PC-3 (cell line): ENCODE measurements around the gene PBLD. TPM values are rescaled to one million over a fixed set of nuclear protein-coding genes. Genes with fewer than 3 reads are reported as not detected.

Experiments
- ATAC-seq: fragments of 200-7000 bp; cut with Tn5 transposase; 2 replicates; pipeline ENCODE4 v1.9.1; 2020; ENCODE audit warnings: mild to moderate bottlenecking, moderate library complexity
- BruUV-seq: library from RNA; stranded (reverse); fragments of 400-500 nt; replicated peaks from 2 replicates; lab custom pipeline; 2021; lab: Mats Ljungman, UMichigan
- CTCF ChIA-PET: fragments of 300-600 bp; sonication (Branson Sonifier 250); formaldehyde crosslinking; loops from one replicate; lab custom pipeline; 2022; ENCODE audit warnings: antibody characterized with exemption; lab: Charles Lee
- POLR2A ChIA-PET: fragments of 300-600 bp; sonication (Branson Sonifier 250); formaldehyde crosslinking; loops from one replicate; lab custom pipeline; 2022; ENCODE audit warnings: antibody characterized with exemption; ENCODE audit not compliant: unreplicated experiment; lab: Charles Lee
- DNase-seq: peaks from one replicate; pipeline ENCODE4 v3.0.0-alpha.2; 2015
- H2AFZ ChIP-seq: fragments of 300-600 bp; sonication (generic); 2 replicates; pipeline ENCODE4 v1.6.0; 2016; ENCODE audit warnings: antibody characterized with exemption, low read length
- H3F3A ChIP-seq: fragments of 300-600 bp; sonication (generic); one replicate; pipeline ENCODE4 v1.6.0; 2017; ENCODE audit warnings: antibody characterized with exemption, low read length, control low read depth, mild to moderate bottlenecking; ENCODE audit not compliant: unreplicated experiment
- H3K27ac ChIP-seq: fragments of 300-600 bp; sonication (generic); 2 replicates; pipeline ENCODE4 v1.5.1; 2016; ENCODE audit warnings: mild to moderate bottlenecking, low read length
- H3K27me3 ChIP-seq: fragments of 300-600 bp; sonication (generic); 2 replicates; pipeline ENCODE4 v1.6.1; 2016; ENCODE audit warnings: low read length, mixed read lengths
- H3K36me3 ChIP-seq: fragments of 300-600 bp; sonication (generic); 2 replicates; pipeline ENCODE4 v1.6.1; 2016; ENCODE audit warnings: low read depth, mixed run types, low read length, mixed read lengths
- H3K4me1 ChIP-seq: fragments of 300-600 bp; sonication (generic); 2 replicates; pipeline ENCODE4 v1.5.1; 2016; ENCODE audit warnings: low read length; ENCODE audit not compliant: insufficient read depth
- H3K4me2 ChIP-seq: fragments of 300-600 bp; sonication (generic); 2 replicates; pipeline ENCODE4 v1.6.0; 2016; ENCODE audit warnings: low read length
- H3K4me3 ChIP-seq: fragments of 300-600 bp; sonication (generic); 2 replicates; pipeline ENCODE4 v1.5.1; 2016; ENCODE audit warnings: mild to moderate bottlenecking, low read length, mixed read lengths
- H3K79me2 ChIP-seq: fragments of 300-600 bp; sonication (generic); 2 replicates; pipeline ENCODE4 v1.6.1; 2017; ENCODE audit warnings: low read length, mixed read lengths
- H3K9ac ChIP-seq: fragments of 300-600 bp; sonication (generic); 2 replicates; pipeline ENCODE4 v1.6.0; 2016; ENCODE audit warnings: mild to moderate bottlenecking, low read length
- H3K9me2 ChIP-seq: fragments of 300-600 bp; sonication (generic); replicated peaks from 2 replicates; pipeline ENCODE4 v1.6.1; 2016; ENCODE audit warnings: mixed run types, low read length, mixed read lengths
- H3K9me3 ChIP-seq: fragments of 300-600 bp; sonication (generic); 2 replicates; pipeline ENCODE4 v1.6.1; 2016; ENCODE audit warnings: low read length, mixed read lengths
- H4K20me1 ChIP-seq: fragments of 300-600 bp; sonication (generic); 2 replicates; pipeline ENCODE4 v1.6.1; 2016; ENCODE audit warnings: low read length, mixed read lengths
- EZH2 ChIP-seq: fragments of 300-600 bp; sonication (generic); IDR thresholded peaks from one replicate; pipeline ENCODE4 v1.6.1; 2017; ENCODE audit warnings: antibody characterized with exemption, mild to moderate bottlenecking, low read length; ENCODE audit not compliant: unreplicated experiment
- EZH2phosphoT487 ChIP-seq: fragments of 300-600 bp; sonication (generic); IDR thresholded peaks from 2 replicates; pipeline ENCODE4 v1.6.1; 2018; ENCODE audit warnings: mild to moderate bottlenecking, antibody characterized with exemption, low read length, borderline replicate concordance
- intact Hi-C: fragments of 100-400 bp; cut with micrococcal nuclease; formaldehyde crosslinking; loops from 2 replicates; pipeline ENCODE4 v1.9.0; 2023
- total RNA-seq: library from RNA; depleted of rRNA; stranded (reverse); fragments of >200 nt; gene quantifications from 2 replicates; pipeline ENCODE4 v1.2.3, GENCODE V29; 2014
- TF ChIP-seq, protein P1 (sequence below): fragments of 300-600 bp; sonication (generic); conservative IDR thresholded peaks from 2 replicates; pipeline ENCODE4 v1.5.1; 2017; ENCODE audit warnings: antibody characterized with exemption, low read depth, mild to moderate bottlenecking, low read length

Gene PBLD
- total RNA-seq, 1 experiment from 2014 or later: 1.1 TPM

DNA sequence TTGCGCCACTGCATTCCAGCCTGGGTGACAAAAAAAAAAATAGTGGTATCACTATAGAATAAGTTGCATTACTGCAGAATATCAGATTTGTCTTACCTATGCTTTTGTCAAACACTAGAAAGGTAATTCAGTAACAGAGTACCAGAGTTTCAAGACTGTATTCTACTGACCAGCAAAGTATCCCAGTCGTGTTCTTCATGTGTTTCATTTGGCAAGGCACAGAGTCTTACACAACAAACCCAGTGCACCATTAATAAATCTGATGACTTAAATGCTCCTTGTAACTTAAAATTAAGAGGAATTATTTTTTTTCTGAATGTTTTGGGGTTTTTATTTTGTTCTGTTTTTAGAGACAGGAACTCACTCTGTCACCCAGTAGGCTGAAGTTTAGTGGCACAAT lies 34.4 kb upstream of the PBLD start:
- Histone ChIP-seq H3K27me3 (no peaks in the 10 kb centered on the region), H3K4me2 (no peak overlapping the region), H3K36me3 (peaks cover 21% of the 10 kb centered on the region), H3K9ac (no peak overlapping the region), H4K20me1 (no peaks in the 10 kb centered on the region), H2AFZ (no peak overlapping the region), H3K4me1 (no peaks in the 10 kb centered on the region), H3K9me3 (no peaks in the 10 kb centered on the region), H3K79me2 (no peaks in the 10 kb centered on the region), H3F3A (no peaks in the 10 kb centered on the region), H3K27ac (no peak overlapping the region), H3K9me2 (no peaks in the 10 kb centered on the region), H3K4me3 (no peak overlapping the region)
- ChIA-PET POLR2A (no interaction called here), CTCF (no interaction called here)
- TF ChIP-seq EZH2phosphoT487 (no peak), EZH2 (no peak)
- TF ChIP-seq, protein P1, sequence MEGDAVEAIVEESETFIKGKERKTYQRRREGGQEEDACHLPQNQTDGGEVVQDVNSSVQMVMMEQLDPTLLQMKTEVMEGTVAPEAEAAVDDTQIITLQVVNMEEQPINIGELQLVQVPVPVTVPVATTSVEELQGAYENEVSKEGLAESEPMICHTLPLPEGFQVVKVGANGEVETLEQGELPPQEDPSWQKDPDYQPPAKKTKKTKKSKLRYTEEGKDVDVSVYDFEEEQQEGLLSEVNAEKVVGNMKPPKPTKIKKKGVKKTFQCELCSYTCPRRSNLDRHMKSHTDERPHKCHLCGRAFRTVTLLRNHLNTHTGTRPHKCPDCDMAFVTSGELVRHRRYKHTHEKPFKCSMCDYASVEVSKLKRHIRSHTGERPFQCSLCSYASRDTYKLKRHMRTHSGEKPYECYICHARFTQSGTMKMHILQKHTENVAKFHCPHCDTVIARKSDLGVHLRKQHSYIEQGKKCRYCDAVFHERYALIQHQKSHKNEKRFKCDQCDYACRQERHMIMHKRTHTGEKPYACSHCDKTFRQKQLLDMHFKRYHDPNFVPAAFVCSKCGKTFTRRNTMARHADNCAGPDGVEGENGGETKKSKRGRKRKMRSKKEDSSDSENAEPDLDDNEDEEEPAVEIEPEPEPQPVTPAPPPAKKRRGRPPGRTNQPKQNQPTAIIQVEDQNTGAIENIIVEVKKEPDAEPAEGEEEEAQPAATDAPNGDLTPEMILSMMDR: no peak
- ATAC-seq (no peak), DNase-seq (no peak)
- intact Hi-C loops: no loop called here
- BruUV-seq: no TSS peak

DNA sequence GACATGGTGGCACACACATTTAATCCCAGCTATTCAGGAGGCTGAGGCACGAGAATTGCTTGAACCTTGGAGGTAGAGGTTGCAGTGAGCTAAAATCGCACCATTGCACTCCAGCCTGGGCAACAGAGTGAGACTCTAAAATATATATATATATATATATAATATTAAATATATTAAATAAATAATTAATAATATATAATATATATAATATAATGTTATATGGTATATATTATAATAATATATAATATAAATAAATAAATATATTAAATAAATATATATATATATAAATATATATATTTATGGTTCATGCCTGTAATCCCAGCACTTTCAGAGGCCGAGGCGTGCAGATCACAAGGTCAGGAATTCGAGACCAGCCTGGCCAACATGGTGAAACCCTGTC lies 33.9 kb upstream of the PBLD start:
- DNase-seq (no peak), ATAC-seq (no peak)
- Histone ChIP-seq H3K9me3 (no peaks in the 10 kb centered on the region), H3K4me1 (no peaks in the 10 kb centered on the region), H2AFZ (no peak overlapping the region), H3K79me2 (no peaks in the 10 kb centered on the region), H3K9me2 (no peaks in the 10 kb centered on the region), H3K27ac (no peak overlapping the region), H3K27me3 (no peaks in the 10 kb centered on the region), H3K9ac (no peak overlapping the region), H3K36me3 (peaks cover 16% of the 10 kb centered on the region; the same call in 1 of the 2 replicates), H3K4me2 (no peak overlapping the region), H3K4me3 (no peak overlapping the region), H4K20me1 (no peaks in the 10 kb centered on the region), H3F3A (no peaks in the 10 kb centered on the region)
- TF ChIP-seq, protein P1: no peak
- no peak for TF ChIP-seq EZH2phosphoT487
- TF ChIP-seq EZH2: no peak
- intact Hi-C loops: no loop called here
- ChIA-PET POLR2A (no interaction called here), CTCF (no interaction called here)
- no TSS peak for BruUV-seq

DNA sequence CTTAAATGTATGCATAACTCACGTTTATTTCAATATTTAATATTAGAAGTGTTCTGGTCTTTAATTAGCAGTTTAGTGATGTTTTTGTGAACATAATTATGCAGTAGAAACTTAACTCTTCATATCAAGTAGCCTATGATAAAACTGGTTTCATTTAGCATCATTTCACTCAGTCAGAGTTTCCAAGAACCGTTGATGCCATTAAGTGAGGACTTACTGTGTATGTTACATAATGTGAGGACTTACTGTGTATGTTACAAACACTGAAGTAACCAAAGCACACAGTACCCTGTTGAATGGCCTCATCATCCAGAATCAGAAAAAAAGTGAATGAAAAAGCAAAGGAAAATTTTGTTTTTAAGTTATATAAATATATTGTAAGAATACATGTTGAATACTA lies 32.9 kb upstream of the PBLD start:
- Histone ChIP-seq H3K79me2 (no peaks in the 10 kb centered on the region), H3K9me3 (no peaks in the 10 kb centered on the region), H3K9me2 (no peaks in the 10 kb centered on the region), H4K20me1 (no peaks in the 10 kb centered on the region), H3F3A (no peaks in the 10 kb centered on the region), H3K4me3 (no peak overlapping the region), H3K27me3 (no peaks in the 10 kb centered on the region), H3K9ac (no peak overlapping the region), H3K36me3 (peaks cover 13% of the 10 kb centered on the region; the same call in 1 of the 2 replicates), H2AFZ (no peak overlapping the region), H3K27ac (no peak overlapping the region), H3K4me1 (no peaks in the 10 kb centered on the region), H3K4me2 (no peak overlapping the region)
- BruUV-seq: no TSS peak
- DNase-seq (no peak), ATAC-seq (no peak)
- ChIA-PET CTCF (no interaction called here), POLR2A (no interaction called here)
- TF ChIP-seq, protein P1: no peak
- TF ChIP-seq EZH2: no peak
- no peak for TF ChIP-seq EZH2phosphoT487
- intact Hi-C loops: no loop called here
